ENCODE results near the gene EGFR.

- no peak for TF ChIP-seq USF1 (IDR thresholded peaks at IDR 0.05; ENCODE audit: borderline replicate concordance, low read depth)
- no peak for TF ChIP-seq CTCF (IDR thresholded peaks at IDR 0.05)
- TF ChIP-seq RXRA (IDR thresholded peaks at IDR 0.05; ENCODE audit: borderline replicate concordance, low read depth), result no peak
- TF ChIP-seq EP300 (IDR thresholded peaks at IDR 0.05; ENCODE audit: borderline replicate concordance in 1 of 2, low read depth in 1 of 2, low read length in 1 of 2), result no peak
- no peak for TF ChIP-seq EZH2phosphoT487 (IDR thresholded peaks at IDR 0.05; ENCODE audit: borderline replicate concordance, low read depth)
- no peak for TF ChIP-seq MEF2A (IDR thresholded peaks at IDR 0.05; ENCODE audit: borderline replicate concordance, low read depth)
- no peak for TF ChIP-seq YY1 (IDR thresholded peaks at IDR 0.05; ENCODE audit: low read depth)
- TF ChIP-seq POLR2AphosphoS5 (IDR thresholded peaks at IDR 0.05; ENCODE audit: low read depth, low read length), result no peak
- TF ChIP-seq FOXJ3 (CRISPR knock-in tag; IDR thresholded peaks at IDR 0.05), result no peak
- no peak for TF ChIP-seq MAX (IDR thresholded peaks at IDR 0.05; ENCODE audit: low read depth)
- no peak for TF ChIP-seq USF2 (IDR thresholded peaks at IDR 0.05; ENCODE audit: borderline replicate concordance, low read depth, low read length)
- no peak for TF ChIP-seq TCF12 (IDR thresholded peaks at IDR 0.05)
- no peak for TF ChIP-seq RCOR1 (IDR thresholded peaks at IDR 0.05; ENCODE audit: low read length)
Observed at GRCh38 chr7:55156919-55157763, 138.3 kb downstream of the EGFR start.

Measured in SK-N-SH (cell line).